Measurements from ENCODE around the gene PABPN1L.

DNA sequence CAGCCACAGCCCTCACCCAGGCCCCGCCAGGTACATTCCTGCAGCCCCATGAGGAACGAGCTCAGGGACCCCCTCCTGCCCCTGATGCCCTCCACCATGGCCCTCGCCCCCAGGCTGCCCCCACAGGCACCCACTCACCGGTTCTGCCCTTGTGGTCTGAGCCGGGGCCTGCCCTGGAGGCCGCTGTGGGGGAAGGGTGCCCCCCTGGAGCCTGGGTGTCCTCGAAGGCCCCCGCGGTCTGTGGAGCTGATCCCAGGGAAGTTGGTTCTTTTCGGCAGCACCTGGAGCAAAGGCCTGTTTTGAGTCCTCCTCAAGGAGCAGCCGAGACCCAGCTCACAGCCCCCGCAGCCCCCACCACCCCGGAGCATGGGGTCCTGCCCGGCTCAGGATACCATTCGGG, 2.4 kb downstream of the PABPN1L start:
- TF ChIP-seq, protein P1, sequence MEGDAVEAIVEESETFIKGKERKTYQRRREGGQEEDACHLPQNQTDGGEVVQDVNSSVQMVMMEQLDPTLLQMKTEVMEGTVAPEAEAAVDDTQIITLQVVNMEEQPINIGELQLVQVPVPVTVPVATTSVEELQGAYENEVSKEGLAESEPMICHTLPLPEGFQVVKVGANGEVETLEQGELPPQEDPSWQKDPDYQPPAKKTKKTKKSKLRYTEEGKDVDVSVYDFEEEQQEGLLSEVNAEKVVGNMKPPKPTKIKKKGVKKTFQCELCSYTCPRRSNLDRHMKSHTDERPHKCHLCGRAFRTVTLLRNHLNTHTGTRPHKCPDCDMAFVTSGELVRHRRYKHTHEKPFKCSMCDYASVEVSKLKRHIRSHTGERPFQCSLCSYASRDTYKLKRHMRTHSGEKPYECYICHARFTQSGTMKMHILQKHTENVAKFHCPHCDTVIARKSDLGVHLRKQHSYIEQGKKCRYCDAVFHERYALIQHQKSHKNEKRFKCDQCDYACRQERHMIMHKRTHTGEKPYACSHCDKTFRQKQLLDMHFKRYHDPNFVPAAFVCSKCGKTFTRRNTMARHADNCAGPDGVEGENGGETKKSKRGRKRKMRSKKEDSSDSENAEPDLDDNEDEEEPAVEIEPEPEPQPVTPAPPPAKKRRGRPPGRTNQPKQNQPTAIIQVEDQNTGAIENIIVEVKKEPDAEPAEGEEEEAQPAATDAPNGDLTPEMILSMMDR (IDR thresholded peaks at IDR 0.05): no peak
- TF ChIP-seq POLR2A (IDR thresholded peaks at IDR 0.05): no peak

Measured in testis (tissue), 2 donors.